Endothelial cell of umbilical vein (primary cell): Measurements from ENCODE around the gene TADA2B. TPM values are rescaled to one million over a fixed set of nuclear protein-coding genes. Genes with fewer than 3 reads are reported as not detected.

Source experiments
- BruUV-seq: library from RNA; stranded (reverse); fragments of 400-500 nt; replicated peaks from 2 replicates; lab custom pipeline; 2021; lab: Mats Ljungman, UMichigan
- CTCF ChIA-PET: fragments of 300-600, 350-600 bp; sonication (Branson Sonifier 250); formaldehyde crosslinking; loops from one replicate; lab custom pipeline; 2021; ENCODE audit warnings: antibody characterized with exemption, inconsistent platforms; lab: Charles Lee
- POLR2A ChIA-PET: fragments of 300-600, 350-600 bp; sonication (Branson Sonifier 250); formaldehyde crosslinking; loops from one replicate; lab custom pipeline; 2021; ENCODE audit warnings: antibody characterized with exemption, inconsistent platforms; lab: Charles Lee
- DNase-seq: peaks from one replicate; pipeline ENCODE4 v3.0.0-alpha.2; 2011; ENCODE audit warnings: low read depth, low spot score
- FAIRE-seq: peaks from 2 replicates; lab custom pipeline; 2011; peaks lifted over from hg19 to GRCh38; lab: Jason Lieb, UNC
- H2AFZ ChIP-seq: 2 replicates; pipeline ENCODE4 v1.6.0; 2012; ENCODE audit warnings: low read depth, low read length, control low read depth, inconsistent platforms
- H3K27ac ChIP-seq: 2 replicates; pipeline ENCODE4 v1.5.1; 2011; ENCODE audit warnings: low read depth, mild to moderate bottlenecking, control low read depth, low read length, moderate library complexity; ENCODE audit not compliant: insufficient read depth
- H3K27me3 ChIP-seq, 2 experiments: 2 replicates each; pipeline versions ENCODE4 v1.6.0 to v1.6.1; 2011; ENCODE audit warnings: low read length in 2 of 2, mixed read lengths in 1 of 2; ENCODE audit not compliant: control insufficient read depth in 2 of 2, insufficient read depth in 2 of 2
- H3K36me3 ChIP-seq, 2 experiments: 2 replicates in 1 of 2; 3 replicates in 1 of 2; pipeline ENCODE4 v1.5.1; 2011; ENCODE audit warnings: low read length in 2 of 2, mild to moderate bottlenecking in 1 of 2, moderate library complexity in 1 of 2; ENCODE audit not compliant: control insufficient read depth in 2 of 2, insufficient read depth in 2 of 2; ENCODE audit errors: extremely low read depth in 1 of 2
- H3K4me1 ChIP-seq: 3 replicates; pipeline ENCODE4 v1.5.1; 2011; ENCODE audit warnings: mild to moderate bottlenecking, low read length; ENCODE audit not compliant: control insufficient read depth, insufficient read depth; ENCODE audit errors: extremely low read depth
- H3K4me2 ChIP-seq: 2 replicates; pipeline ENCODE4 v1.6.1; 2011; ENCODE audit warnings: low read length, control low read depth, mixed read lengths; ENCODE audit not compliant: insufficient read depth
- H3K4me3 ChIP-seq, 3 experiments: fragments of 200-600 bp in 1 of 3; sonication (generic), shearing (Covaris generic) in 1 of 3; replicated peaks in 1 of 3; 2 replicates each; pipeline ENCODE4 v1.5.1; 2011 to 2016; ENCODE audit warnings: control low read depth in 3 of 3, low read length in 3 of 3, mild to moderate bottlenecking in 2 of 3, inconsistent platforms in 1 of 3, low read depth in 1 of 3, moderate library complexity in 1 of 3; ENCODE audit not compliant: insufficient read depth in 1 of 3
- H3K79me2 ChIP-seq: 2 replicates; pipeline ENCODE4 v1.6.0; 2012; ENCODE audit warnings: low read length, inconsistent platforms; ENCODE audit not compliant: control insufficient read depth, insufficient read depth
- H3K9ac ChIP-seq: replicated peaks from 2 replicates; pipeline ENCODE3; 2011; ENCODE audit warnings: low read length, control low read depth; ENCODE audit not compliant: insufficient read depth; ENCODE audit errors: extremely low read depth
- H3K9me1 ChIP-seq: replicated peaks from 3 replicates; pipeline ENCODE4 v1.6.0; 2011; ENCODE audit warnings: mild to moderate bottlenecking, low read length; ENCODE audit not compliant: control insufficient read depth, insufficient read depth; ENCODE audit errors: extremely low read depth
- H3K9me3 ChIP-seq: replicated peaks from 2 replicates; pipeline ENCODE4 v1.5.1; 2012; ENCODE audit warnings: low read length, inconsistent platforms; ENCODE audit not compliant: control insufficient read depth, insufficient read depth
- H4K20me1 ChIP-seq: replicated peaks from 2 replicates; pipeline ENCODE3; 2011; ENCODE audit warnings: mild to moderate bottlenecking, low read length; ENCODE audit not compliant: control insufficient read depth, insufficient read depth; ENCODE audit errors: extremely low read depth
- EZH2 ChIP-seq: IDR thresholded peaks from 2 replicates; pipeline ENCODE4 v1.6.1; 2012; ENCODE audit warnings: borderline replicate concordance, low read depth, mild to moderate bottlenecking, moderate library complexity, low read length, inconsistent platforms; ENCODE audit not compliant: severe bottlenecking
- FOS ChIP-seq: IDR thresholded peaks from 2 replicates; pipeline ENCODE4 v1.6.1; 2011; ENCODE audit warnings: mild to moderate bottlenecking, low read length, moderate library complexity, borderline replicate concordance; ENCODE audit not compliant: insufficient read depth
- GATA2 ChIP-seq: IDR thresholded peaks from 2 replicates; pipeline ENCODE4 v1.7.0; 2011; ENCODE audit warnings: low read depth, mild to moderate bottlenecking, moderate library complexity, mixed read lengths, low read length; ENCODE audit not compliant: insufficient read length, insufficient read depth
- JUN ChIP-seq: IDR thresholded peaks from 2 replicates; pipeline ENCODE4 v1.6.1; 2011; ENCODE audit warnings: borderline replicate concordance, low read depth; ENCODE audit not compliant: insufficient read length, insufficient read depth
- MYC ChIP-seq: IDR thresholded peaks from one replicate; pipeline ENCODE4 v1.6.1; 2011; ENCODE audit warnings: mild to moderate bottlenecking, low read depth, low read length
- POLR2A ChIP-seq: IDR thresholded peaks from 2 replicates; pipeline ENCODE4 v1.6.1; 2012; ENCODE audit warnings: low read depth, mild to moderate bottlenecking, control low read depth, low read length
- POLR2AphosphoS5 ChIP-seq: IDR thresholded peaks from 2 replicates; pipeline ENCODE4 v1.6.1; 2012; ENCODE audit warnings: low read depth, mild to moderate bottlenecking, control low read depth, low read length, moderate library complexity; ENCODE audit not compliant: insufficient read depth
- dilution Hi-C: fragments of 300-500 bp; cut with MboI; formaldehyde crosslinking; loops from one replicate; pipeline ENCODE4 v1.15.0; 2019; ENCODE audit warnings: low sequenced_read_pairs; ENCODE audit not compliant: extremely low pct_ligation_motif_present
- intact Hi-C: fragments of 100-400 bp; cut with micrococcal nuclease; formaldehyde crosslinking; loops from one replicate; pipeline ENCODE4 v1.10.0; 2022
- polyA plus RNA-seq, 4 experiments: library from polyadenylated mRNA; depleted of rRNA in 3 of 4; stranded (reverse) in 3 of 4; unstranded in 1 of 4; fragments of >200 nt; gene quantifications; 2 replicates each; pipeline versions ENCODE4 v1.2.1 to v1.2.3, GENCODE V29; 2011 to 2012; ENCODE audit warnings: missing spikeins in 1 of 4
- total RNA-seq: library from RNA; stranded (reverse); gene quantifications from 2 replicates; pipeline ENCODE4 v1.2.3, GENCODE V29; 2021
- TF ChIP-seq, protein P1 (sequence below): IDR thresholded peaks from 2 replicates; pipeline ENCODE4 v1.6.1; 2011; ENCODE audit not compliant: insufficient read depth, insufficient read length
- TF ChIP-seq, protein P2 (sequence below), 2 donors: IDR thresholded peaks; 1 replicate in 1 of 2; 2 replicates in 1 of 2; pipeline ENCODE4 v1.5.1; 2011; ENCODE audit warnings: low read length in 2 of 2, mild to moderate bottlenecking in 2 of 2, moderate library complexity in 2 of 2, control low read depth in 1 of 2, inconsistent platforms in 1 of 2, low read depth in 1 of 2; ENCODE audit not compliant: insufficient read depth in 1 of 2; ENCODE audit errors: extremely low read depth in 1 of 2

The TADA2B gene
- total and polyA plus RNA-seq, 2 donors (not counting 3 experiments of a cell fraction or from before 2014, with no cell fraction given), result 5.5 to 11.5 TPM

DNA sequence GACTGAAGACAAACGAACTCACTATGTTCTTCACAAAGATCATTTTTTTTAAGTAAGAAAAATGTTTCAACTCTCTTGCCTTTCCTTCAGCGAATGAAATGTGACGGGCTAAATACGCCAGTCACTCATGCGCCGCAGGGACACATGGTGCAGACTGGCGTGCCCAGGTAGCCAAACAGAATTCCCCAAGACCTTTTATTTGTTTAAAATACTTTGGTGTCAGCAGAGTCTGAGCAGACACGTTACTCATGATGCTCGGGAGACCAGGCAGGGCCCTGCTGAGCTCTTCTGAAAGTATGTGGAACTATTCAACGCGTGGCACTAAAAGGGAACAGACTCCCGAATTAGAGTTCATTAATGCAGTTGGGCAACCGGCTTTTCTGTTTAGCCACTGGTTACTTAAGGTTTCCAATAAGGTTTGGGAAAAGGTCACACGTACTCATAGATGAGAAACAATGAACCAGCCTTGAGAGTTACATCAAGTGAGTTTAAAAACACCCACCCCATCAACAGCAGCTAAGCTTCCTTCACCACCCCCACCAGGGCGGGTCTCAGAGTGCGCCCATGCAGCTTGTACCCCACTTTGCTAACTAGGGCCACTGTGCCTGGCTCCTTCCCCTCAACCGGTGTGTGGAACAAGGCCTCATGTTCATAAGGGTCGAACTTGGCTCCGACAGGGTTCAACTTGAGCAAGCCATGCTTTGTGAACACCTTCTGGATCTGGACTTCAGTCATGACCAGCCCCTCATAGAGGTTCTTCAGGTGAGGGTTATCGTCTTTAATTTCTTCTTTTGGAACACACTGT lies 17.4 kb downstream of the TADA2B start:
- FAIRE-seq, result no peak
- BruUV-seq, result no TSS peak
- dilution Hi-C loops, result no loop called here

More for the DNA sequence above, 17.4 kb downstream of the TADA2B start:
- Histone ChIP-seq H3K36me3 (peaks cover 24 to 38% of the 10 kb centered on the region in 2 experiments), H3K9me3 (no peaks in the 10 kb centered on the region), H3K79me2 (peaks cover 26% of the 10 kb centered on the region), H4K20me1 (no peaks in the 10 kb centered on the region), H3K4me2 (no peak overlapping the region), H3K4me3 (no peak overlapping the region), H3K4me1 (peaks cover under 1% of the 10 kb centered on the region), H3K9ac (no peak overlapping the region), H3K9me1 (no peaks in the 10 kb centered on the region), H2AFZ (no peak overlapping the region), H3K27me3 (no peaks in the 10 kb centered on the region), H3K27ac (no peak overlapping the region)
- ChIA-PET POLR2A (no interaction called here), CTCF (interaction anchor here (3.5 kb wide), 1 partner anchor 17 kb away, joined by 16 read pairs; the partner anchor contains the start of gene TADA2B)
- intact Hi-C loops, result no loop called here
- TF ChIP-seq MYC (no peak), JUN (no peak), EZH2 (no peak), GATA2 (no peak), FOS (no peak), POLR2A (no peak), POLR2AphosphoS5 (no peak)
- TF ChIP-seq, protein P1, sequence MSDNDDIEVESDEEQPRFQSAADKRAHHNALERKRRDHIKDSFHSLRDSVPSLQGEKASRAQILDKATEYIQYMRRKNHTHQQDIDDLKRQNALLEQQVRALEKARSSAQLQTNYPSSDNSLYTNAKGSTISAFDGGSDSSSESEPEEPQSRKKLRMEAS, result no peak
- TF ChIP-seq, protein P2, sequence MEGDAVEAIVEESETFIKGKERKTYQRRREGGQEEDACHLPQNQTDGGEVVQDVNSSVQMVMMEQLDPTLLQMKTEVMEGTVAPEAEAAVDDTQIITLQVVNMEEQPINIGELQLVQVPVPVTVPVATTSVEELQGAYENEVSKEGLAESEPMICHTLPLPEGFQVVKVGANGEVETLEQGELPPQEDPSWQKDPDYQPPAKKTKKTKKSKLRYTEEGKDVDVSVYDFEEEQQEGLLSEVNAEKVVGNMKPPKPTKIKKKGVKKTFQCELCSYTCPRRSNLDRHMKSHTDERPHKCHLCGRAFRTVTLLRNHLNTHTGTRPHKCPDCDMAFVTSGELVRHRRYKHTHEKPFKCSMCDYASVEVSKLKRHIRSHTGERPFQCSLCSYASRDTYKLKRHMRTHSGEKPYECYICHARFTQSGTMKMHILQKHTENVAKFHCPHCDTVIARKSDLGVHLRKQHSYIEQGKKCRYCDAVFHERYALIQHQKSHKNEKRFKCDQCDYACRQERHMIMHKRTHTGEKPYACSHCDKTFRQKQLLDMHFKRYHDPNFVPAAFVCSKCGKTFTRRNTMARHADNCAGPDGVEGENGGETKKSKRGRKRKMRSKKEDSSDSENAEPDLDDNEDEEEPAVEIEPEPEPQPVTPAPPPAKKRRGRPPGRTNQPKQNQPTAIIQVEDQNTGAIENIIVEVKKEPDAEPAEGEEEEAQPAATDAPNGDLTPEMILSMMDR (IDR thresholded peaks at IDR 0.05; ENCODE audit: extremely low read depth in 1 of 2, insufficient read depth in 1 of 2, low read depth in 1 of 2, low read length in 2 of 2), result no peak
- DNase-seq, result no peak
